GM12878 (cell line): ENCODE measurements around the gene RRP12. TPM values are rescaled to one million over a fixed set of nuclear protein-coding genes. Genes with fewer than 3 reads are reported as not detected.

ENCODE experiments used
- ATAC-seq: fragments of 200-7000 bp; cut with Tn5 transposase; 3 replicates; pipeline ENCODE4 v1.9.1; 2020; ENCODE audit warnings: mild to moderate bottlenecking, moderate library complexity
- BruUV-seq: library from RNA; stranded (reverse); fragments of 400-500 nt; replicated peaks from 2 replicates; lab custom pipeline; 2021; lab: Mats Ljungman, UMichigan
- CTCF ChIA-PET: fragments of 300-600 bp; sonication (Branson Sonifier 250); formaldehyde crosslinking; extraction: SDS; loops from one replicate; lab custom pipeline; 2021; ENCODE audit warnings: inconsistent platforms; lab: Yijun Ruan, JAX
- POLR2A ChIA-PET: fragments of 350-600 bp; formaldehyde crosslinking; extraction: SDS; loops from one replicate; lab custom pipeline; 2021; ENCODE audit warnings: inconsistent platforms; lab: Charles Lee
- RAD21 ChIA-PET: fragments of 300-600 bp; sonication (Branson Sonifier 250); formaldehyde crosslinking; loops from one replicate; lab custom pipeline; 2023; ENCODE audit warnings: antibody characterized with exemption; ENCODE audit not compliant: unreplicated experiment; lab: Charles Lee
- SMC1A ChIA-PET: fragments of 300-600 bp; sonication (Branson Sonifier 250); formaldehyde crosslinking; loops from one replicate; lab custom pipeline; 2023; ENCODE audit not compliant: unreplicated experiment, uncharacterized antibody; lab: Charles Lee
- DNase-seq: peaks from one replicate; pipeline ENCODE4 v3.0.0-alpha.2; 2011; ENCODE audit warnings: low read depth, low spot score
- FAIRE-seq: peaks from 3 replicates; lab custom pipeline; 2011; peaks lifted over from hg19 to GRCh38; lab: Jason Lieb, UNC
- H2AFZ ChIP-seq: 2 replicates; pipeline ENCODE4 v1.6.0; 2011; ENCODE audit warnings: low read depth, low read length, control low read depth; ENCODE audit not compliant: control insufficient read depth
- H3K27ac ChIP-seq: 2 replicates; pipeline ENCODE4 v1.5.1; 2011; ENCODE audit warnings: control low read depth; ENCODE audit not compliant: control insufficient read depth, insufficient read depth
- H3K27me3 ChIP-seq, 2 experiments: replicated peaks in 1 of 2; 2 replicates each; pipeline versions ENCODE4 v1.6.0 to v1.6.1; 2011; ENCODE audit warnings: low read length in 1 of 2; ENCODE audit not compliant: control insufficient read depth in 2 of 2, insufficient read depth in 2 of 2
- H3K36me3 ChIP-seq, 2 experiments: 2 replicates each; pipeline ENCODE4 v1.5.1; 2011; ENCODE audit warnings: low read length in 1 of 2; ENCODE audit not compliant: control insufficient read depth in 2 of 2, insufficient read depth in 2 of 2
- H3K4me1 ChIP-seq: 2 replicates; pipeline ENCODE4 v1.6.1; 2011; ENCODE audit warnings: mild to moderate bottlenecking, low read length, moderate library complexity, mixed read lengths; ENCODE audit not compliant: control insufficient read depth, insufficient read depth
- H3K4me2 ChIP-seq: 2 replicates; pipeline ENCODE4 v1.6.0; 2011; ENCODE audit warnings: control low read depth; ENCODE audit not compliant: control insufficient read depth, insufficient read depth
- H3K4me3 ChIP-seq: fragments of 200-600 bp; sonication (generic); 2 replicates; pipeline ENCODE4 v1.5.1; 2016
- H3K79me2 ChIP-seq: 2 replicates; pipeline ENCODE4 v1.6.0; 2011; ENCODE audit warnings: low read length; ENCODE audit not compliant: control insufficient read depth, insufficient read depth
- H3K9ac ChIP-seq: 2 replicates; pipeline ENCODE4 v1.8.0; 2011; ENCODE audit warnings: low read length, control low read depth, mixed read lengths; ENCODE audit not compliant: control insufficient read depth, insufficient read depth
- H3K9me3 ChIP-seq: replicated peaks from 3 replicates; pipeline ENCODE4 v1.5.1; 2011; ENCODE audit warnings: mild to moderate bottlenecking, low read length; ENCODE audit not compliant: control insufficient read depth, insufficient read depth
- H4K20me1 ChIP-seq: 2 replicates; pipeline ENCODE4 v1.6.0; 2011; ENCODE audit not compliant: control insufficient read depth, insufficient read depth
- CEBPB ChIP-seq, 2 experiments: fragments of 150-350 bp in 1 of 2; IDR thresholded peaks; 2 replicates each; pipeline ENCODE4 v1.6.1; 2012 to 2014; ENCODE audit warnings: low read depth in 2 of 2, low read length in 2 of 2, borderline replicate concordance in 1 of 2, inconsistent platforms in 1 of 2
- E4F1 ChIP-seq: fragments of 450-650 bp; IDR thresholded peaks from 2 replicates; pipeline ENCODE4 v1.6.1; 2018; ENCODE audit warnings: borderline replicate concordance, mild to moderate bottlenecking; ENCODE audit not compliant: partially characterized antibody
- LARP7 ChIP-seq: fragments of 450-650 bp; IDR thresholded peaks from 2 replicates; pipeline ENCODE4 v1.6.1; 2017; ENCODE audit warnings: mild to moderate bottlenecking
- MXI1 ChIP-seq: fragments of 150-350 bp; IDR thresholded peaks from 2 replicates; pipeline ENCODE4 v1.6.1; 2011; ENCODE audit warnings: low read depth, mild to moderate bottlenecking, inconsistent platforms, low read length, improper control_type of control experiment
- SREBF1 ChIP-seq: IDR thresholded peaks from 2 replicates; pipeline ENCODE4 v1.6.1; 2012; ENCODE audit warnings: mild to moderate bottlenecking, low read length
- WGBS: methylation state at CpG from one replicate; pipeline ENCODE4 v1.1.6; 2016; ENCODE audit warnings: low lambda C conversion rate; ENCODE audit not compliant: insufficient replicate concordance, insufficient coverage; ENCODE audit errors: missing lambda C conversion rate; 5-methylcytosine and 5-hydroxymethylcytosine counted together
- in situ Hi-C: fragments of 300-500 bp; cut with MboI; formaldehyde crosslinking; loops from 9 replicates; pipeline ENCODE4 v1.14.3; 2018; ENCODE audit warnings: mixed read lengths
- intact Hi-C: fragments of 100-400 bp; cut with micrococcal nuclease; formaldehyde crosslinking; loops from one replicate; pipeline ENCODE4 v1.14.2; 2022; ENCODE audit not compliant: unreplicated experiment
- polyA plus RNA-seq, 11 experiments: library from polyadenylated mRNA; depleted of rRNA in 4 of 11; unstranded in 6 of 11; stranded (reverse) in 5 of 11; fragments of >200 nt; fragmentation: Nextera tagmentation in 4 of 11; fragmentation: Illumina TruSeq in 1 of 11; extraction: Ambion mirVana in 4 of 11; extraction: Trizol in 1 of 11; gene quantifications; 1 replicate in 1 of 11; 2 replicates in 10 of 11; pipeline versions ENCODE4 v1.2.1 to v1.2.3, GENCODE V29; 2011 to 2016; ENCODE audit warnings: inconsistent platforms in 2 of 11, missing spikeins in 2 of 11, low read depth in 1 of 11
- total RNA-seq, 4 experiments: library from RNA; depleted of rRNA in 3 of 4; stranded (reverse); fragments of >200 nt in 3 of 4; fragmentation: Illumina TruSeq in 1 of 4; extraction: Trizol in 1 of 4; gene quantifications; 2 replicates each; pipeline versions ENCODE4 v1.2.1 to v1.2.3, GENCODE V29; 2013 to 2021
- TF ChIP-seq, protein P1 (sequence below): IDR thresholded peaks from 2 replicates; pipeline ENCODE4 v1.6.1; 2012; ENCODE audit warnings: low read length, inconsistent platforms

The RRP12 gene
- total and polyA plus RNA-seq, 10 of the 15 experiments (the other 5 are each of a cell fraction or from before 2014, with no cell fraction given) = 5.3 to 48.7 (median 16.8) TPM

GRCh38 chr10:97358349-97358748, 42.8 kb downstream of the RRP12 start:
- POLR2A ChIA-PET = no interaction called here
- H3K4me2 ChIP-seq = no peak overlapping the region
- BruUV-seq = no TSS peak

More at GRCh38 chr10:97358349-97358748, 42.8 kb downstream of the RRP12 start:
- no peak overlapping the region for H2AFZ ChIP-seq
- H3K27ac ChIP-seq = no peak overlapping the region
- H3K9me3 ChIP-seq = no peaks in the 10 kb centered on the region
- no peak overlapping the region for H3K9ac ChIP-seq
- ATAC-seq = no peak
- no peaks in the 10 kb centered on the region for H4K20me1 ChIP-seq
- no peak overlapping the region for H3K4me3 ChIP-seq
- WGBS = 100% methylated on average over 4 of the region's 4 CpGs
- DNase-seq = no peak
- TF ChIP-seq SREBF1 (no peak), E4F1 (no peak), MXI1 (no peak), LARP7 (no peak), CEBPB (IDR thresholded peaks at IDR 0.05; ENCODE audit: borderline replicate concordance in 1 of 2, low read depth in 2 of 2, low read length in 2 of 2) (no peak)
- TF ChIP-seq, protein P1, sequence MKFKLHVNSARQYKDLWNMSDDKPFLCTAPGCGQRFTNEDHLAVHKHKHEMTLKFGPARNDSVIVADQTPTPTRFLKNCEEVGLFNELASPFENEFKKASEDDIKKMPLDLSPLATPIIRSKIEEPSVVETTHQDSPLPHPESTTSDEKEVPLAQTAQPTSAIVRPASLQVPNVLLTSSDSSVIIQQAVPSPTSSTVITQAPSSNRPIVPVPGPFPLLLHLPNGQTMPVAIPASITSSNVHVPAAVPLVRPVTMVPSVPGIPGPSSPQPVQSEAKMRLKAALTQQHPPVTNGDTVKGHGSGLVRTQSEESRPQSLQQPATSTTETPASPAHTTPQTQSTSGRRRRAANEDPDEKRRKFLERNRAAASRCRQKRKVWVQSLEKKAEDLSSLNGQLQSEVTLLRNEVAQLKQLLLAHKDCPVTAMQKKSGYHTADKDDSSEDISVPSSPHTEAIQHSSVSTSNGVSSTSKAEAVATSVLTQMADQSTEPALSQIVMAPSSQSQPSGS = no peak
- TF ChIP-seq, all 136 proteins: peak for 0
- ChIA-PET SMC1A (no interaction called here), CTCF (interaction anchor here (3.9 kb wide), 1 partner anchor 80 kb away, joined by 26 read pairs; no protein-coding TSS in a partner anchor), RAD21 (no interaction called here)
- intact Hi-C loops = no loop called here
- in situ Hi-C loops = no loop called here
- Histone ChIP-seq H3K79me2 (no peaks in the 10 kb centered on the region), H3K4me1 (no peaks in the 10 kb centered on the region), H3K36me3 (peaks cover 7 to 27% of the 10 kb centered on the region in 2 experiments), H3K27me3 (no peaks in the 10 kb centered on the region)
- no peak for FAIRE-seq
